ENCODE measurements around the gene BRICD5.
A peak's percentile ranks its signal among the peaks of the same experiment; 100 is the strongest.

BRICD5 gene

DNA sequence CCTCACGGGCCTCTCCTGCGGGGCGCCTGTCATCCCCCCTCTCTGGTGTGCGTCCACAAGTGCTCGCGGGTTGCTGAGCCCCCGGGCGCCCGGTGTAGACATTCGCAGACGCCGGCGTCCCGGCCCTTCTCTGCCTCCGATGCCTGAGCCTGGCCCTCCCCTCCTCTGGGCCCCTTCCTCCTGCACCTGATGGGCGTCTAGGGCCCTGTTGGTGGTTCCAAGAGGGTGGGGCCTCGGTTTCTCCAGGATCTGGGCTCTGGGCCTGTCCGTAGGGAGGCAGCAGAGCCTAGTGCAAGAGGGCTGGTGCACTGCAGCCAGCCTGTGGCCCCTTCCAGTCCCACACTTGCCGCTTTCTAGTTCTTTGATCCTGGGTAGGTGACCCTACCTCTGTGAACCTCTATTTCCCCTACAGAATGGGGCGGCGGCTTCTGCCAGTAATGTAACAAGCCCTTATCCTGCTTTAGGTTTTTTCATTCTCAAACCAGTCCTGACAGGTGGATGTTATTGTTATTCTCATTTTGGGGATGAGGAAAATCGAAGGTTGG lies 13.4 kb upstream of the BRICD5 start:
- peak overlapping the region; percentile 96 for H3K4me3 ChIP-seq (ENCODE audit: low read depth, low read length)
- CTCF ChIA-PET: interaction anchor here (0.6 to 1.0 kb wide), 2 partner anchors 29 to 220 kb away, joined by 3 read pairs; no protein-coding TSS in a partner anchor
- POLR2A ChIA-PET: interaction anchor here (1.2 to 2.6 kb wide), 5 partner anchors 8 to 259 kb away, joined by 3 to 19 read pairs (median 6); partner anchors contain the start of genes ECI1 and RPS2
- TF ChIP-seq, protein P1, sequence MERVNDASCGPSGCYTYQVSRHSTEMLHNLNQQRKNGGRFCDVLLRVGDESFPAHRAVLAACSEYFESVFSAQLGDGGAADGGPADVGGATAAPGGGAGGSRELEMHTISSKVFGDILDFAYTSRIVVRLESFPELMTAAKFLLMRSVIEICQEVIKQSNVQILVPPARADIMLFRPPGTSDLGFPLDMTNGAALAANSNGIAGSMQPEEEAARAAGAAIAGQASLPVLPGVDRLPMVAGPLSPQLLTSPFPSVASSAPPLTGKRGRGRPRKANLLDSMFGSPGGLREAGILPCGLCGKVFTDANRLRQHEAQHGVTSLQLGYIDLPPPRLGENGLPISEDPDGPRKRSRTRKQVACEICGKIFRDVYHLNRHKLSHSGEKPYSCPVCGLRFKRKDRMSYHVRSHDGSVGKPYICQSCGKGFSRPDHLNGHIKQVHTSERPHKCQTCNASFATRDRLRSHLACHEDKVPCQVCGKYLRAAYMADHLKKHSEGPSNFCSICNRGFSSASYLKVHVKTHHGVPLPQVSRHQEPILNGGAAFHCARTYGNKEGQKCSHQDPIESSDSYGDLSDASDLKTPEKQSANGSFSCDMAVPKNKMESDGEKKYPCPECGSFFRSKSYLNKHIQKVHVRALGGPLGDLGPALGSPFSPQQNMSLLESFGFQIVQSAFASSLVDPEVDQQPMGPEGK (tag by site-specific recombination; IDR thresholded peaks at IDR 0.05): peak; percentile 7; the same call in 1 of the 2 replicates
- TF ChIP-seq, protein P2, sequence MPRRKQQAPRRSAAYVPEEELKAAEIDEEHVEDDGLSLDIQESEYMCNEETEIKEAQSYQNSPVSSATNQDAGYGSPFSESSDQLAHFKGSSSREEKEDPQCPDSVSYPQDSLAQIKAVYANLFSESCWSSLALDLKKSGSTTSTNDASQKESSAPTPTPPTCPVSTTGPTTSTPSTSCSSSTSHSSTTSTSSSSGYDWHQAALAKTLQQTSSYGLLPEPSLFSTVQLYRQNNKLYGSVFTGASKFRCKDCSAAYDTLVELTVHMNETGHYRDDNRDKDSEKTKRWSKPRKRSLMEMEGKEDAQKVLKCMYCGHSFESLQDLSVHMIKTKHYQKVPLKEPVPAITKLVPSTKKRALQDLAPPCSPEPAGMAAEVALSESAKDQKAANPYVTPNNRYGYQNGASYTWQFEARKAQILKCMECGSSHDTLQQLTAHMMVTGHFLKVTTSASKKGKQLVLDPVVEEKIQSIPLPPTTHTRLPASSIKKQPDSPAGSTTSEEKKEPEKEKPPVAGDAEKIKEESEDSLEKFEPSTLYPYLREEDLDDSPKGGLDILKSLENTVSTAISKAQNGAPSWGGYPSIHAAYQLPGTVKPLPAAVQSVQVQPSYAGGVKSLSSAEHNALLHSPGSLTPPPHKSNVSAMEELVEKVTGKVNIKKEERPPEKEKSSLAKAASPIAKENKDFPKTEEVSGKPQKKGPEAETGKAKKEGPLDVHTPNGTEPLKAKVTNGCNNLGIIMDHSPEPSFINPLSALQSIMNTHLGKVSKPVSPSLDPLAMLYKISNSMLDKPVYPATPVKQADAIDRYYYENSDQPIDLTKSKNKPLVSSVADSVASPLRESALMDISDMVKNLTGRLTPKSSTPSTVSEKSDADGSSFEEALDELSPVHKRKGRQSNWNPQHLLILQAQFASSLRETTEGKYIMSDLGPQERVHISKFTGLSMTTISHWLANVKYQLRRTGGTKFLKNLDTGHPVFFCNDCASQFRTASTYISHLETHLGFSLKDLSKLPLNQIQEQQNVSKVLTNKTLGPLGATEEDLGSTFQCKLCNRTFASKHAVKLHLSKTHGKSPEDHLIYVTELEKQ (tag by site-specific recombination; IDR thresholded peaks at IDR 0.05; ENCODE audit: borderline replicate concordance): no peak
- TF ChIP-seq MZF1 (tag by site-specific recombination; IDR thresholded peaks at IDR 0.05; ENCODE audit: borderline replicate concordance) (no peak), ZNF501 (tag by site-specific recombination; IDR thresholded peaks at IDR 0.05) (peak; percentile 52; the same call in 1 of the 2 replicates), ZNF2 (tag by site-specific recombination; IDR thresholded peaks at IDR 0.05) (0 out of 2 replicates have a peak, but pooled peaks have one; percentile 5), ZNF510 (tag by site-specific recombination; IDR thresholded peaks at IDR 0.05; ENCODE audit: insufficient replicate concordance) (no peak), SP2 (tag by site-specific recombination; IDR thresholded peaks at IDR 0.05) (peak; percentile 66), ZNF660 (tag by site-specific recombination; IDR thresholded peaks at IDR 0.05) (no peak), ZNF701 (tag by site-specific recombination; IDR thresholded peaks at IDR 0.05) (no peak), ZNF146 (tag by site-specific recombination; IDR thresholded peaks at IDR 0.05) (0 out of 2 replicates have a peak, but pooled peaks have one; percentile 1), ZNF174 (tag by site-specific recombination; IDR thresholded peaks at IDR 0.05) (no peak), ZNF121 (tag by site-specific recombination; IDR thresholded peaks at IDR 0.05) (peak; percentile 97), SP3 (tag by site-specific recombination; IDR thresholded peaks at IDR 0.05) (peak; percentile 19; the same call in 1 of the 2 replicates), ZBTB17 (tag by site-specific recombination; IDR thresholded peaks at IDR 0.05) (peak; percentile 4; the same call in 1 of the 2 replicates), ZSCAN5A (tag by site-specific recombination; IDR thresholded peaks at IDR 0.05) (no peak), ZBTB8A (tag by site-specific recombination; IDR thresholded peaks at IDR 0.05) (peak; percentile 47; the same call in 1 of the 2 replicates), ZNF654 (tag by site-specific recombination; IDR thresholded peaks at IDR 0.05; ENCODE audit: low read depth) (peak; percentile 37), ZSCAN30 (tag by site-specific recombination; IDR thresholded peaks at IDR 0.05) (peak; percentile 49), ZBTB20 (tag by site-specific recombination; IDR thresholded peaks at IDR 0.05) (peak; percentile 80; the same call in 1 of the 2 replicates), ZNF10 (tag by site-specific recombination; IDR thresholded peaks at IDR 0.05) (peak; percentile 98), ZNF266 (tag by site-specific recombination; IDR thresholded peaks at IDR 0.05; ENCODE audit: low read depth) (0 out of 2 replicates have a peak, but pooled peaks have one; percentile 1), ZNF223 (tag by site-specific recombination; IDR thresholded peaks at IDR 0.05) (no peak), ZNF114 (tag by site-specific recombination; IDR thresholded peaks at IDR 0.05) (no peak)
- TF ChIP-seq, protein P3, sequence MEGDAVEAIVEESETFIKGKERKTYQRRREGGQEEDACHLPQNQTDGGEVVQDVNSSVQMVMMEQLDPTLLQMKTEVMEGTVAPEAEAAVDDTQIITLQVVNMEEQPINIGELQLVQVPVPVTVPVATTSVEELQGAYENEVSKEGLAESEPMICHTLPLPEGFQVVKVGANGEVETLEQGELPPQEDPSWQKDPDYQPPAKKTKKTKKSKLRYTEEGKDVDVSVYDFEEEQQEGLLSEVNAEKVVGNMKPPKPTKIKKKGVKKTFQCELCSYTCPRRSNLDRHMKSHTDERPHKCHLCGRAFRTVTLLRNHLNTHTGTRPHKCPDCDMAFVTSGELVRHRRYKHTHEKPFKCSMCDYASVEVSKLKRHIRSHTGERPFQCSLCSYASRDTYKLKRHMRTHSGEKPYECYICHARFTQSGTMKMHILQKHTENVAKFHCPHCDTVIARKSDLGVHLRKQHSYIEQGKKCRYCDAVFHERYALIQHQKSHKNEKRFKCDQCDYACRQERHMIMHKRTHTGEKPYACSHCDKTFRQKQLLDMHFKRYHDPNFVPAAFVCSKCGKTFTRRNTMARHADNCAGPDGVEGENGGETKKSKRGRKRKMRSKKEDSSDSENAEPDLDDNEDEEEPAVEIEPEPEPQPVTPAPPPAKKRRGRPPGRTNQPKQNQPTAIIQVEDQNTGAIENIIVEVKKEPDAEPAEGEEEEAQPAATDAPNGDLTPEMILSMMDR (tag by site-specific recombination; IDR thresholded peaks at IDR 0.05): peak; percentile 60; the same call in 1 of the 2 replicates
- TF ChIP-seq, protein P4, sequence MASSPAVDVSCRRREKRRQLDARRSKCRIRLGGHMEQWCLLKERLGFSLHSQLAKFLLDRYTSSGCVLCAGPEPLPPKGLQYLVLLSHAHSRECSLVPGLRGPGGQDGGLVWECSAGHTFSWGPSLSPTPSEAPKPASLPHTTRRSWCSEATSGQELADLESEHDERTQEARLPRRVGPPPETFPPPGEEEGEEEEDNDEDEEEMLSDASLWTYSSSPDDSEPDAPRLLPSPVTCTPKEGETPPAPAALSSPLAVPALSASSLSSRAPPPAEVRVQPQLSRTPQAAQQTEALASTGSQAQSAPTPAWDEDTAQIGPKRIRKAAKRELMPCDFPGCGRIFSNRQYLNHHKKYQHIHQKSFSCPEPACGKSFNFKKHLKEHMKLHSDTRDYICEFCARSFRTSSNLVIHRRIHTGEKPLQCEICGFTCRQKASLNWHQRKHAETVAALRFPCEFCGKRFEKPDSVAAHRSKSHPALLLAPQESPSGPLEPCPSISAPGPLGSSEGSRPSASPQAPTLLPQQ (tag by site-specific recombination; IDR thresholded peaks at IDR 0.05): peak; percentile 41; the same call in 1 of the 2 replicates
- TF ChIP-seq, protein P5, sequence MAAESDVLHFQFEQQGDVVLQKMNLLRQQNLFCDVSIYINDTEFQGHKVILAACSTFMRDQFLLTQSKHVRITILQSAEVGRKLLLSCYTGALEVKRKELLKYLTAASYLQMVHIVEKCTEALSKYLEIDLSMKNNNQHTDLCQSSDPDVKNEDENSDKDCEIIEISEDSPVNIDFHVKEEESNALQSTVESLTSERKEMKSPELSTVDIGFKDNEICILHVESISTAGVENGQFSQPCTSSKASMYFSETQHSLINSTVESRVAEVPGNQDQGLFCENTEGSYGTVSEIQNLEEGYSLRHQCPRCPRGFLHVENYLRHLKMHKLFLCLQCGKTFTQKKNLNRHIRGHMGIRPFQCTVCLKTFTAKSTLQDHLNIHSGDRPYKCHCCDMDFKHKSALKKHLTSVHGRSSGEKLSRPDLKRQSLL (tag by site-specific recombination; IDR thresholded peaks at IDR 0.05): peak; percentile 23; the same call in 1 of the 2 replicates

More for the DNA sequence above, 13.4 kb upstream of the BRICD5 start:
- peaks cover 0 to 25% of the 10 kb centered on the region in 2 experiments; a peak in 2 of 3 replicates for H3K36me3 ChIP-seq (ENCODE audit: control insufficient read depth in 2 of 2, insufficient read depth in 1 of 2, low read length in 2 of 2)
- H3K4me1 ChIP-seq (ENCODE audit: control insufficient read depth, insufficient read depth, low read length): 0 out of 2 replicates have a peak, but pooled peaks cover 2% of the 10 kb centered on the region
- H3K9me3 ChIP-seq (ENCODE audit: control insufficient read depth, insufficient read depth, low read depth, low read length): no peaks in the 10 kb centered on the region
- H3K27ac ChIP-seq (ENCODE audit: extremely low read depth, low read depth, low read length): peak overlapping the region; percentile 94
